G401.6 (cell line): ENCODE measurements around the gene CBFB.

Source experiments
- FAIRE-seq: peaks from 2 replicates; lab custom pipeline; 2012; peaks lifted over from hg19 to GRCh38; lab: Jason Lieb, UNC

Gene CBFB

DNA sequence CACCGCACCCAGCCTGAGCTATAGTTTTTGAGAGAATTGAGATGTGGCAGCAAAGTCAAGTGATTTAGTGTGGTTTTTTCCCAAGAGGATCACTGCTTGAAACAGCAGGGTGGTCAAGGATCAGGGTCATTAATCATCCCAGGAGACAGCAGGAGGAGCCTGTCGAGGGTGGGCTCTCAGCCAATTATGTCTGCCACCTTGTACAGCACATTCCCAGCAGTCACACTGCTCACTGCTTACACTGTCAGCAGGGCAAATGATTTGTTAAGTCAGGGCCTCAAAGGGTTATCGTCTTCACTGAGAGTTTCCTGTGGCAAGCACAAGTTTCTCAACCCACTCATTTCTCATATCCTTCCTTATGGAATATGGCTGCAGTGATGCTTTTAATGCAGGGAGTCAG is 108.7 kb downstream of the CBFB start:
- no peak for FAIRE-seq

GRCh38 chr16:67141391-67141790 is 112.4 kb downstream of the CBFB start:
- FAIRE-seq: no peak

DNA sequence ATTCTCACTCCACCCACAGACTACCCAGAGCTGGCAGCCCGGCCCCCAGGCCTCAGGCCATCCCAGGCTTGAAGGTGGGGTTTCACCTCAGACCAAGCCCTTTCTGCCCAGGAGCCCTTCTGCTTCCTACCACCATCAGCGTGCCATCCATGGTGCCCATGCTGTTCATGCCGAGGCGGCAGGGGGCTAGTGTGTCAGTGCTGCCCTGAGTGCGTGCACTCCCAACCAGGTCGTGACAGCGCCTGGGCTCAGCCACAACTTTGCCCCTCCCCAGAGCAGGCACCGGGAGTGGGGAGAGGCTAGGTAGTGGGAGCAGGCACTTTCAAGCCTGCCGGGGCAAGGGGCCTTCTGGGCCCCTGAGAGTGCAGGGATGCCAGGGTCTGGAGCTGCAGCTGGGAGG is 113.4 kb downstream of the CBFB start:
- FAIRE-seq: no peak

DNA sequence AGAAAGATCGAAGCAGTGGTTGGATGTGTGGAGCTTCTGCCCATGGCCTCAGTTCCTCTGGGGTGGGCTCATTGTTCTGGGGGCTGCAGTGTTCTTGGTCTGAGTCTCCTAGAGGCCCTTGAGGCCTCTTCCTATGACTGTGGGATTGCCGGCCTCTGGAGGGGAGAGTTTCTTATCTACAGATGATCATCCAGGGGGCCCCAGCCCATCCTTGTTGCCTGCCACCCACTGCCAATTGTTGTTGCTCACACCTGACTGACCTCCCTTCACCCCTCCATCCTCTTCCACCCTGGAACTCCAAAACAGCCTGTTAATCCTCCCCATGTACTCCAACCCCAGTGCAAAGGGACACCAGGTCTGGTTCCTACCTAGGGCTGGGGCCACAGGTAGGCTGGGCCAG is 116.0 kb downstream of the CBFB start:
- no peak for FAIRE-seq

DNA sequence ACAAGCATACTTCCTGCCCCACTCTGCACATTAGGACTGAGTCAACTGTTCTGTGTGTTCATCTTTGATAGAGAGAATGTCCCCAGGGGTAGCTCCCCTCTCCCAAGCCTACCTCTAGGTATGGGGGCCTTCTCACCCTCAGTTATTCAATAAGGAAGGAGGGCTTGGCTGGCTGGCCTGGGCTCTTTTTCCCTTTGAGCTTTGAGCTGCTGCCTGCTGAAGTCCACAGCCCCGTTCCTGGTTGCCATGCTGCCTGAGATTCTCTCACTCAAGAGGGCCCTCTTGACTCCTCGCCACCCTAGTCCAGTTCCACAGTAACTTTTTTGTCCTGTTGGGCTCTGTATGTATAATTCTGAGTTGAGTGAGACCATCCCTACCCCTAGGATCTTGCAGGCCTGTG is 116.8 kb downstream of the CBFB start:
- no peak for FAIRE-seq

- no peak for FAIRE-seq
These were observed 117.8 kb downstream of the CBFB start for GRCh38 chr16:67146523-67147357.

- no peak for FAIRE-seq
These were observed 118.6 kb downstream of the CBFB start for GRCh38 chr16:67147437-67148140.

DNA sequence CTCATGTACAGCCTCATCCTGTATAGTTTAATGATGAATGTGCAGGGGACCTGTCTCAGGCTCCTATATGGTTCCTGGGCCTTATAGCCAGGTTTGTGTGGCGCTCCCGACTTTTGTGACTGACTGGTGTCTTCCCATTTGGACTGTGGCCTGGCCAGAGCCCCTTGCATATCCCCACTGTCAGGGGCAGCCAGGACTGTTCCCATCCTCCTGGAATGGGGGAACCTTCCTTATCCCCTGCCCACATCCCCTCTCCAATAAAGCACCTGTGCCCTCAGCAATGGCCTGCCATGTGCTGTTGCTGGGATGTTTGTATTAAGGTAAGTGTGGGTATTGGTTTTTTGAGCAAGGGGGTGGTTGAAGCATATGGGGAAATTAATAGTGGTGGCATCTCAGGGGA is 119.3 kb downstream of the CBFB start:
- FAIRE-seq: no peak

DNA sequence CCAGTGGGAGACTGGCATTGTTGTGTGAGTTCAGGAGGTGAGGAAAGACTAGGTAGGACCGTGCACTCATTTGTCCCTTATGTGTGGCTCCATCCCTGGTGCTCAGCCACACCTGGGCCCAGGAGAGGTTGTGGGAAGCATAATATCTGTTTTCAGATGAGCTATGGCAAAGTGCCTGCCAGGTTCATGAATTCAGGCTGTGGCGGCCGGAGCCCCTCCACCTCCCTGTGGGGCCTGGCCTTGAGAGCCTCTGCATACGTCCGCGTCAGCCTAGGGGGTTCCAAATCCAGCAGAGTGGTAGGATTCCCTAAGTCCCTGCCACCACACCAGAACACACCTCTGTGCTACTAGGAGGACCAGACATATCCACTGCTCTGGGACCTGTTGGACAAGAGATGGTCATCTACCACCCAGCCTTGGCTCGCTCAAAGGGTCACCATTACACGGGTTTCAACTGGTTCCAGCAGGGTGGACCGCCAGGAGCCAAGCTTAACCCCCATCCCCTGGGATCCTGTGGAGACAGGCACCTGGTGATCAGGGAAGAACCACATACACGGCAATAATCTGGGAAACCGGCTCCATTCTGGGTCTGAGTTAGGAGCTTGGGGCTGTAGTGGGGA is 119.8 kb downstream of the CBFB start:
- FAIRE-seq: no peak

DNA sequence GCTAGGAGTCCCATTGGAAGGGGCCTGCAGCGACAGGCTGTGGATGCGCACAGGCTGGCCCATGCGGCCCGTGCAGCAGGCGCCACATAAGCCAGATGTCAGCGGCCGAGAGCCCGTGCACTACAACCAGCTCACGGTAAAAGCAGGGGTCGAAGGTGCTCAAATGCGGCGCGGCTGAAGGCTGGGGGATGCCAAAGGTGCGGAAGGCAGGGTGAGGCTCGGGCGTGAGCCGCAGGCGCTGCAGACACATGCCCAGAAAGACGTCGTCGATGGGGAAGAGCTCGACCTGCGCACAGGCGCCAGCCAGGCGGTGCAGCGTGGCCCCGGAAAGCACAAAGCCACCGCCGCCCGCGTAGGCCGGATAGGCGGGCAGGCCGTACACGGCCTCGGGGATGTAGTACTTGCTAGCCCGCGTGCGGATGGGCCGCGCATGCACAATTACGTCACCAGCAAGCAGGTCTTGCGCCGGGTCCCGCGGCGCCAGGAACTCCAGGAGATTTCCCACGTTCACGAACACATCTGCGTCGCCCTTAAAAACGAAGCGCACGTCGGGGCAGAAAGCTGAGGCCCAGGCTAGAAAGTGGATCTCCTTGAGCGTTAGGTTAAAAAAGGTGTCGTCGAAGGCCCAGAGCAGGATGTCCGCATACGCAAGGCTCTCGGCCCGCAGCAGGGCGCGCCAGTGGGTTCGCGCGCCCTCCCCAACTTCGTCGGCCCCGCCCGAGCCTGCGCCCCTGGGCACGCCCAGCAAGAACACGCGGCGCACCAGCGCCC is 120.5 kb downstream of the CBFB start:
- FAIRE-seq: no peak

- FAIRE-seq: no peak
These were observed 121.3 kb downstream of the CBFB start for GRCh38 chr16:67150047-67150832.
